ENCODE measurements around the gene GAD2. TPM values are rescaled to one million over a fixed set of nuclear protein-coding genes. Genes with fewer than 3 reads are reported as not detected.

The GAD2 gene
- total RNA-seq, 2 experiments from 2014 or later: not detected

GRCh38 chr10:26242706-26243350, 26.3 kb downstream of the GAD2 start:
- CTCF ChIA-PET: no interaction called here
- H3K4me3 Mint-ChIP-seq: no peak overlapping the region
- DNase-seq: no peak
- H3K9me3 Mint-ChIP-seq (ENCODE audit: low read depth): no peaks in the 10 kb centered on the region
- no peaks in the 10 kb centered on the region for H3K4me1 Mint-ChIP-seq
- peaks cover 16% of the 10 kb centered on the region for H3K27me3 Mint-ChIP-seq
- no peak for ATAC-seq
- H3K27ac Mint-ChIP-seq: no peak overlapping the region
- no peaks in the 10 kb centered on the region for H3K36me3 Mint-ChIP-seq

- Mint-ChIP-seq H3K27ac (no peak overlapping the region), H3K4me1 (no peaks in the 10 kb centered on the region), H3K4me3 (no peak overlapping the region), H3K9me3 (ENCODE audit: low read depth) (no peaks in the 10 kb centered on the region), H3K27me3 (peaks cover 11% of the 10 kb centered on the region), H3K36me3 (no peaks in the 10 kb centered on the region)
- ATAC-seq (no peak), DNase-seq (no peak)
- CTCF ChIA-PET: no interaction called here
Observed at GRCh38 chr10:26243351-26243720, 26.8 kb downstream of the GAD2 start.

DNA sequence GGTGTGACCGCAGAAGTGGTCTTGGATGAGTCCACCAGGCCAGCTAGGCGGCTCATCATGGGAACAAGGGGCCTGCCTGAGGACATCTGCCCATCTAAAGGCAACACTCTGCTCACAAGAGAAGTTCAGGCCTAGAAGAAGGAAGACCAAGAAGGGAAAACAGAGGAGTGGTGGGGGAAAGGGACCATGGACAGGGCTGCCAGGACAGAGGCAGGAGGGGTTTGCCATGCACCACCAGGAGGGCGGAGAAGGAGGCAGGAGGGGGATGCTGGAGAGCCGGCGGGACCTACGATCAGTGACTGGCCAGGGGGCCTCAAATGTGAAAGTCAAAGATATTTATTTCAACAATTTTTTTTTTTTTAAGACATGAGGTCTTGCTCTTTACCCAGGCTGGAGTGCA, 33.1 kb downstream of the GAD2 start:
- ATAC-seq: no peak
- CTCF ChIA-PET: no interaction called here
- Mint-ChIP-seq H3K36me3 (no peaks in the 10 kb centered on the region), H3K27ac (no peak overlapping the region), H3K4me3 (no peak overlapping the region), H3K9me3 (ENCODE audit: low read depth) (no peaks in the 10 kb centered on the region), H3K4me1 (no peaks in the 10 kb centered on the region), H3K27me3 (no peaks in the 10 kb centered on the region)
- DNase-seq: no peak

GRCh38 chr10:26251925-26252324, 35.4 kb downstream of the GAD2 start:
- H3K4me1 Mint-ChIP-seq: no peaks in the 10 kb centered on the region
- H3K27me3 Mint-ChIP-seq: no peaks in the 10 kb centered on the region
- H3K4me3 Mint-ChIP-seq: no peak overlapping the region

GRCh38 chr10:26254616-26255015, 38.0 kb downstream of the GAD2 start:
- peaks cover 3% of the 10 kb centered on the region for H3K27me3 Mint-ChIP-seq
- H3K9me3 Mint-ChIP-seq (ENCODE audit: low read depth): no peaks in the 10 kb centered on the region
- H3K4me3 Mint-ChIP-seq: no peak overlapping the region
- DNase-seq (no peak), ATAC-seq (no peak)
- no peaks in the 10 kb centered on the region for H3K4me1 Mint-ChIP-seq
- CTCF ChIA-PET: no interaction called here
- no peak overlapping the region for H3K27ac Mint-ChIP-seq
- H3K36me3 Mint-ChIP-seq: no peaks in the 10 kb centered on the region

More at GRCh38 chr10:26251925-26252324, 35.4 kb downstream of the GAD2 start:
- no peaks in the 10 kb centered on the region for H3K36me3 Mint-ChIP-seq
- H3K27ac Mint-ChIP-seq: no peak overlapping the region
- H3K9me3 Mint-ChIP-seq (ENCODE audit: low read depth): no peaks in the 10 kb centered on the region
- no peak for DNase-seq
- no peak for ATAC-seq
- CTCF ChIA-PET: no interaction called here

DNA sequence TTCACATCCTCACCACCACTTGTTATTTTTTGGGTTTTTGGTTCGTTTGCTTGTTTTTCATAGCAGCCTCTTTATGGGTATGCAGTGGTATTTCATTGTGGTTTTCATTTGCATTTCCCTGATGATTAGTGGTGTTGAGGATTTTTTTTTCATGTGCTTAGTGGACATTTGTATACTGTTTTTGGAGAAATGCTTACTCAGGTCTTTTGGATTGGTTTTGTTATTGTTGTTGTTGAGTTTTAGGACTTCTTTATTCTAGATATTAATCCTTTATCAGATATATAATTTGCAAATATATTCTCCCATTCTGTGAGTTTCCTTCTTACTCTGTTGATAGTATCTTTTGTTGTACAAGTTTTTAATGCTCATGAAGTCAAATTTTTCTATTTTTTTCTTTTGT, 42.8 kb downstream of the GAD2 start:
- H3K27ac Mint-ChIP-seq: no peak overlapping the region

GRCh38 chr10:26269754-26270153, 53.2 kb downstream of the GAD2 start:
- no peaks in the 10 kb centered on the region for H3K9me3 Mint-ChIP-seq (ENCODE audit: low read depth)
- CTCF ChIA-PET: interaction anchor here (1.7 kb wide), 1 partner anchor 394 kb away, joined by 5 read pairs; no protein-coding TSS in a partner anchor
- H3K27ac Mint-ChIP-seq: no peak overlapping the region
- H3K27me3 Mint-ChIP-seq: peaks cover 20% of the 10 kb centered on the region
- no peak for ATAC-seq
- DNase-seq: no peak
- no peaks in the 10 kb centered on the region for H3K36me3 Mint-ChIP-seq
- H3K4me3 Mint-ChIP-seq: no peak overlapping the region
- no peaks in the 10 kb centered on the region for H3K4me1 Mint-ChIP-seq

More for the DNA sequence above, 42.8 kb downstream of the GAD2 start:
- no peaks in the 10 kb centered on the region for H3K9me3 Mint-ChIP-seq (ENCODE audit: low read depth)
- no peaks in the 10 kb centered on the region for H3K4me1 Mint-ChIP-seq
- H3K27me3 Mint-ChIP-seq: peaks cover 23% of the 10 kb centered on the region
- no peak for ATAC-seq
- no peak for DNase-seq
- H3K36me3 Mint-ChIP-seq: no peaks in the 10 kb centered on the region
- CTCF ChIA-PET: no interaction called here
- no peak overlapping the region for H3K4me3 Mint-ChIP-seq

DNA sequence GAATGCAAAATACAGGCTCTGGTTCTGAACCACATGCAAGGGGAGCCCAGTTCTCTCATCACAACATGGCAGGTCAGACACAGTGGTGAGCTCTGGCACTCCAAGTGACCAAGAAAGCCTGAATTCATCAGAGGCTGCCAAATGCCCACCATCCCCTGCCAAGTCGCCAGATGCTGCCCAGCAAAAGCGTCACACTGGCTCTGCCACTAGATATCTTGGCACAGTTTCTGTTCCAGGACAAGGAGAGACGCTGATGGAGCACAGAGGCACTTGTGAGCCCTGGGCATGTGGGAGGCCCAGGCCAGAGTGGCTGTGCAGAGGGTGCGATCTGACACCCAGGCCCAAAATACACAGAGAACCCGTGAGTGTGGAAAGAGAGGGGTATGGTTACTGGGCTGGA, 57.8 kb downstream of the GAD2 start:
- no peaks in the 10 kb centered on the region for H3K4me1 Mint-ChIP-seq
- H3K27ac Mint-ChIP-seq: no peak overlapping the region
- no peak for ATAC-seq
- DNase-seq: no peak
- CTCF ChIA-PET: no interaction called here
- no peak overlapping the region for H3K4me3 Mint-ChIP-seq
- H3K36me3 Mint-ChIP-seq: no peaks in the 10 kb centered on the region
- no peaks in the 10 kb centered on the region for H3K9me3 Mint-ChIP-seq (ENCODE audit: low read depth)
- peaks cover 11% of the 10 kb centered on the region for H3K27me3 Mint-ChIP-seq

DNA sequence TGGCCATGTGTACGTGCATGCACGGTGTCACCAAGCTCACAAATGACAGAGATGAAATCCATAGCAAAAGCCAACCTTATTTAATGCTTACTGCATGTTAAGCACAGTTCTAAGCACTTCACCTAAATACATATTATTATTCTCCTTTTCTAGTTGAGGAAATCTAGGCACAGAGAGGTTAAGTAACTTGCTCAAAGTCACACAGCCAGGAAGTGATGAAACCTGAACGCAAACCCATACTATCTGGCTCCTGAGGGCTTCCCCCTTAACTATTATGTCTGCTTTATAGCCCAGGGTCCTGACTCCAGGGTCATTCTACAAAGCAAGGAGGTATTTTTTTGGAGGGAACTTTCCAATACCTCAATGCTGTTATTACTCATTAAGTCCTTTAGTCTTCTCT, 61.7 kb downstream of the GAD2 start:
- no peak for DNase-seq
- Mint-ChIP-seq H3K4me1 (no peaks in the 10 kb centered on the region), H3K27me3 (peaks cover 2% of the 10 kb centered on the region), H3K36me3 (no peaks in the 10 kb centered on the region), H3K9me3 (ENCODE audit: low read depth) (no peaks in the 10 kb centered on the region), H3K4me3 (no peak overlapping the region), H3K27ac (no peak overlapping the region)
- ATAC-seq: no peak
- CTCF ChIA-PET: no interaction called here

DNA sequence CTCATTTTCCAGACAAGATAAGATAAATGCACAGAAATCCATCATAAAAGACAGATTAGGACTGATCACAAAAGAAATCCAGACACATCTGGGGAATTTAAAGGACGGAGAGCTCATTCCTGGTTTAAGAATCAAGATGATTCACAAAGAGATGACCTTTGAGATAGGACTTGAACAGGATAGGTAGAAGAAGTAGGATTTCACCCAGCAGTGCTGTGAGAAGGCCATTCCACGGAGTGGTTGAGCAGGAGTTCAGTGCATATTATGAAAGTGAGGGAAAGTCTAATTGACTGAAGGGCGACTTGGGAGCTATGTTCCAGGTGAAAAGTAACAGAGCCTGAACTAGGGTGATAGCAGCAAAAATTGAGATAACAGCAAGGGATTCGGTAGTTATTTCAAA, 73.7 kb downstream of the GAD2 start:
- no peaks in the 10 kb centered on the region for H3K4me1 Mint-ChIP-seq
- no peaks in the 10 kb centered on the region for H3K9me3 Mint-ChIP-seq (ENCODE audit: low read depth)
- CTCF ChIA-PET: no interaction called here
- DNase-seq (no peak), ATAC-seq (no peak)
- H3K36me3 Mint-ChIP-seq: no peaks in the 10 kb centered on the region
- no peak overlapping the region for H3K4me3 Mint-ChIP-seq
- H3K27me3 Mint-ChIP-seq: peaks cover 24% of the 10 kb centered on the region
- H3K27ac Mint-ChIP-seq: no peak overlapping the region

DNA sequence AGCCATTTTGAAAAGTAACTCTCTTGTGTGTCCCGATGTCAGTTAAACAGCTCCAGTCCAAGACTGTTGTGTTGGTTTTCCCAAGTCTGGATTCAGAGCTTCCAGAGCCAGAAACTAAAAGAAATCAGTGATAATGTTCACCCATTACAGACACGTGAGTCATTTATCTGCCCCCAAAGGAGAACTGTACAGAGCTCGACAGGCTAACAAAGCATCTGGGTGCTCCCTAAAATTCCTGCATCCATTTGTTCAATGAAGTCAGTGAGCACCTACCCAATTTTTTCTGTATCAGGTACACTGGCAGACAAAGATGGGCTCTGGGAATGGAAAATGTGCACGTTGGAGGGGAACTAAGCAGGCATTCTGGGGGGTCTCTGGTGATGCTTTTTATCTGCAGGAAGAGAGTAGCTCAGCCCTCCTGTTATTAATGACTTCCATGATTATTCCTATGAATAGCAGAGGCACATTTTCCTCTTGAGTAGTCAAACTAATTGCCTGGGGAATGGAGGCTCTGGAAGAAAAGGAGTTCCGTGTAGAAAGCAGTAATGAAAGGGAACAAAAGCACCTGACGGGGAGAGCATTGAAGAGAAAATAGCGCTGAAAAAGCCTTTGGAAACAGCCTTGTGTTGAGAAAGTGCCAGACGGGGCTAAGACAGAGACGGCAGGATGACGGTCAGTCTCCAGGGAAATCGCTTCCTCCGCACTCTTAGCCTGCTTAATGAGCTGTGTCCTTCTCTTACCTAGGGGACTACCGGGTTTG, 75.3 kb downstream of the GAD2 start:
- no peak overlapping the region for H3K27ac Mint-ChIP-seq
- ATAC-seq: no peak
- no peaks in the 10 kb centered on the region for H3K36me3 Mint-ChIP-seq
- CTCF ChIA-PET: no interaction called here
- peaks cover 18% of the 10 kb centered on the region for H3K27me3 Mint-ChIP-seq
- H3K9me3 Mint-ChIP-seq (ENCODE audit: low read depth): no peaks in the 10 kb centered on the region
- no peaks in the 10 kb centered on the region for H3K4me1 Mint-ChIP-seq
- no peak for DNase-seq
- no peak overlapping the region for H3K4me3 Mint-ChIP-seq

DNA sequence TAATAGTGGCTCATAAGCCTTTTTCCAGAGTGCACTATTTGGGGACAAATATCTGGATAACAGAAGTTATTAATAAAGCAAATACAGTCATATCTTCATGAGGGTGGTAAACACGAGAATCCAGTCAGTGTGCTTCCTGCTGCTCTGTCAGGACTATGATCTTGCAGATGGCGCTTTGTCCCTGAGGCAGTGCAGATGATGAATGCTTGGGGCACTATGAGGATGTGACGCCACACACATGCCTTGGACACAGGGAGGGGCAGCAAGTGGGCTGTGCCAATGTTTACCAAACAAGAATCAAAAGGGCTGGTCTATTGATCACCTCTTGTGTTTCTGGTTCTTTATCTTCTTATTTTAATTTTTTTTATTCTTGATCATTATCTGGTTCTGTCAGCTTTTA, 79.8 kb downstream of the GAD2 start:
- no peaks in the 10 kb centered on the region for H3K36me3 Mint-ChIP-seq
- no peak overlapping the region for H3K27ac Mint-ChIP-seq
- no peaks in the 10 kb centered on the region for H3K9me3 Mint-ChIP-seq (ENCODE audit: low read depth)
- no peak overlapping the region for H3K4me3 Mint-ChIP-seq
- no peak for ATAC-seq
- CTCF ChIA-PET: no interaction called here
- no peak for DNase-seq
- peaks cover 20% of the 10 kb centered on the region for H3K27me3 Mint-ChIP-seq
- no peaks in the 10 kb centered on the region for H3K4me1 Mint-ChIP-seq

DNA sequence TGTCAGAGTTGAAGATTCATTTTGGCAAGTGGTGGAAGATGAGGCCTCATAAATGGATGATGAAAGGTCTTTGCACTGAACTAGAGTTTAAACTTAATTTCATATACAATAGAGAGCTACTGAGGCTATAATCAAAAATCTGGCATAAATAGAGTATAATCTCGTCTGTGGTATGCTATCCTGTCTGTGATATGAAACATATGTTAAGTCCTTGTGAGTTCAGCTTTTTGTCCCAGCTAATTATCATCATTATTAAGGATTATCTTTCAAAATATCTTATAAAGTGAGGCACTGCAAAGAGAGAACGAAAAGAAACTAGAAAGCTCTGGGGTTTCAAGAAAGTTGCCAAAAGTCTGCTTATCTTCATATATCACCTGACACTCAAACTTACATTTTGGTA, 83.4 kb downstream of the GAD2 start:
- H3K27me3 Mint-ChIP-seq: peaks cover 16% of the 10 kb centered on the region
- DNase-seq (no peak), ATAC-seq (no peak)
- H3K4me1 Mint-ChIP-seq: no peaks in the 10 kb centered on the region
- CTCF ChIA-PET: no interaction called here
- H3K27ac Mint-ChIP-seq: no peak overlapping the region
- no peak overlapping the region for H3K4me3 Mint-ChIP-seq
- H3K36me3 Mint-ChIP-seq: no peaks in the 10 kb centered on the region
- H3K9me3 Mint-ChIP-seq (ENCODE audit: low read depth): no peaks in the 10 kb centered on the region

DNA sequence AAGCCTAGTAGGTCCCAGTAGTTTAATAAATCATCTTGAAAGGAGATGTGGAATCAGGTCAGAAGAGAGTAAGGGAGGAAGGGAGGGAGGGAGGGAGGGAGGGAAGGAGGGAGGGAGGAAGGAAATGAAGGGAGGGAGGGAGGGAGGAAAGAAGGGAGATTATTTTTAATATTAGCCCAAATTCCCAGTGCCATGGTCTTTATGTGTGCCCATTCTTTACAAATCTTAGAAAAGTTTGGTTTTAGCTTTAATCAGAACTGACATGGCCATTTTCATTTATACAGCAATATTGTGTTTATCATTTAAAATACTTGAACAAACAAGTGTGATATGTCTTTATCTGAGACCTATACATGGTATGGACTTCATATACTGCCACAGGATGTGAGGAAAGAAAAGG, 86.8 kb downstream of the GAD2 start:
- Mint-ChIP-seq H3K27me3 (peaks cover 20% of the 10 kb centered on the region), H3K4me3 (no peak overlapping the region), H3K9me3 (ENCODE audit: low read depth) (no peaks in the 10 kb centered on the region), H3K4me1 (no peaks in the 10 kb centered on the region), H3K36me3 (no peaks in the 10 kb centered on the region), H3K27ac (no peak overlapping the region)
- ATAC-seq (no peak), DNase-seq (no peak)
- CTCF ChIA-PET: no interaction called here

Data from activated CD8-positive, alpha-beta memory T cell treated with anti-CD3 and anti-CD28 coated beads, Interleukin-2, amount 10 ng/mL, durations not matched to agents 7 days and 5 days (primary cell).